ENCODE results near the gene CDH23.

The CDH23 gene

DNA sequence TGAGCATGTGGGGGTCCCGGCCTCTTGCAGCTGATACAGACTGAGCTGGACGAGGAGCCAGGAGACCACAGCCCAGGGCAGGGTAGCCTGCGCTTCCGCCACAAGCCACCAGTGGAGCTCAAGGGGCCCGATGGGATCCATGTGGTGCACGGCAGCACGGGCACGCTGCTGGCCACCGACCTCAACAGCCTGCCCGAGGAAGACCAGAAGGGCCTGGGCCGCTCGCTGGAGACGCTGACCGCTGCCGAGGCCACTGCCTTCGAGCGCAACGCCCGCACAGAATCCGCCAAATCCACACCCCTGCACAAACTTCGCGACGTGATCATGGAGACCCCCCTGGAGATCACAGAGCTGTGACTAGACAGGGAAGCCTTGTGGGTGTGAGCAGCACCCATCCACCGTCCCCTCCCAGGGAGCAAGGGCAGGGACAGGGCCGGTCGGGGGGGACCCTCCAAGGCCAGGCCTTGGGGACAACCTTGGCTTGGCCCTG, 418.2 kb downstream of the CDH23 start:
- H3K27ac ChIP-seq, result no peak overlapping the region
- TF ChIP-seq, protein P1, sequence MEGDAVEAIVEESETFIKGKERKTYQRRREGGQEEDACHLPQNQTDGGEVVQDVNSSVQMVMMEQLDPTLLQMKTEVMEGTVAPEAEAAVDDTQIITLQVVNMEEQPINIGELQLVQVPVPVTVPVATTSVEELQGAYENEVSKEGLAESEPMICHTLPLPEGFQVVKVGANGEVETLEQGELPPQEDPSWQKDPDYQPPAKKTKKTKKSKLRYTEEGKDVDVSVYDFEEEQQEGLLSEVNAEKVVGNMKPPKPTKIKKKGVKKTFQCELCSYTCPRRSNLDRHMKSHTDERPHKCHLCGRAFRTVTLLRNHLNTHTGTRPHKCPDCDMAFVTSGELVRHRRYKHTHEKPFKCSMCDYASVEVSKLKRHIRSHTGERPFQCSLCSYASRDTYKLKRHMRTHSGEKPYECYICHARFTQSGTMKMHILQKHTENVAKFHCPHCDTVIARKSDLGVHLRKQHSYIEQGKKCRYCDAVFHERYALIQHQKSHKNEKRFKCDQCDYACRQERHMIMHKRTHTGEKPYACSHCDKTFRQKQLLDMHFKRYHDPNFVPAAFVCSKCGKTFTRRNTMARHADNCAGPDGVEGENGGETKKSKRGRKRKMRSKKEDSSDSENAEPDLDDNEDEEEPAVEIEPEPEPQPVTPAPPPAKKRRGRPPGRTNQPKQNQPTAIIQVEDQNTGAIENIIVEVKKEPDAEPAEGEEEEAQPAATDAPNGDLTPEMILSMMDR (conservative IDR thresholded peaks at IDR 0.05), result no peak

DNA sequence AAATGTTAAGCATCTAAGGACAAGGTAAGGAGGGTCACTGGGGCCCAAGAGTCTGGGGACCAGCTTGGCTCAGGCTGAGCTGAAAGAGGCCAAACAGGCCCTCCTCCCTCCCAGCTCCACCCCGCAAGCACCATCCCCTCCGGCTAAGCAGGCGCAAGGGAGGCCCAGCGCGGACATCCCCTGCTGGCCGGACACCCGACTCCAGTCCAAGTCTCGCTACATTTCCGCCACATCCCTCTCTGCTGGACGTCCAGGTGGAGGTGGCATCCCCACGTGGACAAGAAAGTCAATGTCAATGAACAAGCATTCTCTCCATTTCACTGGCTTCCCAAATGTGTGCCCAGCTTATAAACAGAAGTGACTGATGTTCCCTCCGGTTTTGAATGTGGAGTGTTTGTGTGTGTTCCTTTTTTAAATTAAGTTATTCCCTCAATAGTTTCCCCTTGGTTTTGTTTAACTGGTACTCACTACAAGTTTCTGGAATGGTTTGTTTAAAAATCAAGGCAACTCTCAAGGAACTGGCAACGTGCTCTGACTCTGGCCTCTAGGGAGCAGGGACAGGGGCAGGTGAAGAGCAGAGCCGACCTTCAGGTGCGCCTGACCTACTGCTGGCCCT, 418.9 kb downstream of the CDH23 start:
- TF ChIP-seq, protein P1 (conservative IDR thresholded peaks at IDR 0.05), result no peak
- no peak overlapping the region for H3K27ac ChIP-seq

DNA sequence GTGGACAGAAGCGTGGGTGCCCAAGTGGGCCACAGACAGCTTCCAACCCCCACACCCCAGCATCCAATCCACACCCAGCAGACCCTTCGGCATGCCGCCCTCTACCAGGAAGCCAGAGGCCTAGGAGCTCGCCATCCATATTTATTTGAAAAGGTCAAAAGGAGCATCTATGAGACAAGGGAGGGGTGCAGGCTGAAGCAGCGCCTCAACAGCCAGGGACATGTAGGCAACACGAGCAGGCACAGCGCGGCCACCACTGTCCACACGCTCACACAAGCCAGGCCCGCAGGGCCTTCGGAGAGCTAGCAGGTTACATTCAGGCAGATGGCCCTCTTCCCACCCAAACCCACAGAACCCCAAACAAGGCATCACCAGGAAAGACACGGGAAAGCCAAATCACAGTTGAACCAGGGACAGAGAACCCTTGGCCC, 419.7 kb downstream of the CDH23 start:
- H3K27ac ChIP-seq, result no peak overlapping the region
- TF ChIP-seq, protein P1 (conservative IDR thresholded peaks at IDR 0.05), result no peak

DNA sequence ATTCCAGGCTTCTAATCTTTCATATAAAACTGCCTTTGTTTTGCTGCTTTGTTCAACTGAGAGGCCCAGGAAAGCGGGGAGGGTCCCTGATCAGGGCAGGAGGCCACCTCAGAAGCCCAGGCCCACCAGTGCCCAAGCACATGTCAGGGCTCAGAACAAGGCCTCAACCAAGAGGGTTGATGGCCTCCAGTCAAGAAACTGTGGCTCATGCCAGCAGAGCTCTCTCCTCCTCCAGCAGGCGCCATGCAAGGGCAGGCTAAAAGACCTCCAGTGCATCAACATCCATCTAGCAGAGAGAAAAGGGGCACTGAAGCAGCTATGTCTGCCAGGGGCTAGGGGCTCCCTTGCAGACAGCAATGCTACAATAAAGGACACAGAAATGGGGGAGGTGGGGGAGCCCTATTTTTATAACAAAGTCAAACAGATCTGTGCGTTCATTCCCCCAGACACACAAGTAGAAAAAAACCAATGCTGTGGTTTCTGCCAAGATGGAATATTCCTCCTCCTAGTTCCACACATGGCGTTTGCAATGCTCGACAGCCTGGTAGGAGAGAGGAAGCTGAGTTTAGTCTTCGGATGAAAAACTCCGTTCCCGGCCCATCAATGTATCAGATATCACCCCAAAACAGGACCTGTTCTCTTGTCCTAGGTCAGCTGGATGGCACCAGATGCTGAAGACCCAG, 420.4 kb downstream of the CDH23 start:
- TF ChIP-seq, protein P1 (conservative IDR thresholded peaks at IDR 0.05), result no peak

DNA sequence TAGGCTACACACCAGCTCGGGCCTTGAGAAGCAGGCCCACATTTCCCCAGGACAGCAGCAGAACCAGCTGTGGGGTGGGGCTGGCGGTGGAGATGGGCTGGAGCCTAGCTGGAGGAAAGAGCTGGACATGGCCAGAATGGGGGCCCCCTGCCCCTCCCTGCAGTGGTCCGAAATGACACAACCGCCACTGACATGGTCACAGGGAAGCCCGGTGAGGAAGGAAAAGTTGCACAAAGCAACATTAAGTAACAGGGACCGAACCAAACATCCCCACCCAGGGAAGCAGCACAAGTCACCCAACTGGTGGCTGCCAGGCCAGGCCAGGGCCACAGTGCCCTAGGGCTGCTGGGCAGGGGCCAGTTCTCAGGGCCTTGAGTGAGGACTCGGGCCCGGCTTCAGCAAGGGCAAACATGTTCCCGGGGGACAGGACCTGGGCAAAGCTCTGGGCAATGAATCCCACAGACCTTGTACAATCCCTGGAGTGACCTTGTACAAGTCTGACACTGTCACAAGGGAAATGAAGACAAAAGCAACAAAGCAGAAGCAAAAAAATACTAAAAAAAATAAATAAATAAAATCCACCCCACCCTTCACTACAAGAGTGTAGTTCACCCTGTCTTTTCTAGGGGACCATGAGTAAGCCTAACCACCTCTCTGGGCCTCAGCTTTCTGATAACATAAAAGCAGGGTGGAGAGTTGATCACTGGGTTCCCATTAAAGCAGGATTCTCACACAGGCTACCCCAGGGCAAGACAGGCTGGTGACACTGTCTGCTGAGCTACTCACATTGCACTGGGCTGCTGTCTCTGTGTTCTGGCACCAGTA, 421.3 kb downstream of the CDH23 start:
- no peak overlapping the region for H3K27ac ChIP-seq
- TF ChIP-seq, protein P1 (conservative IDR thresholded peaks at IDR 0.05), result no peak

More for the DNA sequence above, 420.4 kb downstream of the CDH23 start:
- no peak overlapping the region for H3K27ac ChIP-seq

DNA sequence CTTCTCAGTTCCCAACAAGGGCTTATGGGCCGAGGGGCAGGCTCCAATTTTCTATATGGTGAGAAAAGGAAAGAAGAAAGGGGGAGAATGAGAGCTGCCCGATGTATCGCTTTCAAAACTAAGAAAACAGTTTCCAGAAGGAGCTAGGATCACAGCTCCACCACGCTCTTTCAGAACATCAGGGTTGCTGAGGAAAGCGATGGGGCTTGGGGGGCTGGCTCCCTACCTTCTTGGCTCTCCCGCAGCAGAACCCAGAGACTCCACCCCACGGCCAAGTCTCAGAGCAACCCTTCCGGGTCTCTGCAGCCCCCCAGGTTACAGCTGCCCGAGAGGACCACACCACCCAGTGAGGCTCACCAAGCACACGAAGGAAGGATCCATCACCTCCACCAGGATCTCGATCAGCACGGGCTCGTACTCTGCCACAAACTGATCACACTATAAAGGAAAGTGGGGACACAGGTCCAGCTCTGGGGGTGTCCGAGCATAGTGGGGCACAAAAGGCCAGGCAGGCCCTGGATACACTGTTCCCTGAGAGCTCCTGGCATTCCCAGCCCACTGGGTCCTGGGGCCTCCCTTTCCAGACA, 422.0 kb downstream of the CDH23 start:
- no peak overlapping the region for H3K27ac ChIP-seq

More for the DNA sequence above, 422.0 kb downstream of the CDH23 start:
- TF ChIP-seq, protein P1 (conservative IDR thresholded peaks at IDR 0.05), result no peak

Data from VCaP (cell line).